Right lobe of liver (tissue), 6 donors: Measurements from ENCODE around the gene OR2B6. TPM values are rescaled to one million over a fixed set of nuclear protein-coding genes. Genes with fewer than 3 reads are reported as not detected.

Experiments
- ATAC-seq, 4 donors: fragments of 200-7000 bp; cut with Tn5 transposase; one replicate each; pipeline ENCODE4 v1.9.1; 2020; ENCODE audit warnings: mild to moderate bottlenecking in 4 of 4, moderate library complexity in 4 of 4
- DNase-seq, 3 donors: peaks; one replicate each; pipeline ENCODE4 v3.0.0-alpha.2; 2020
- H3K27ac ChIP-seq, 3 donors: fragments of 200-600 bp; one replicate each; pipeline ENCODE4 v1.8.0; 2022
- H3K27me3 ChIP-seq, 2 donors: fragments of 200-600 bp; one replicate each; pipeline ENCODE4 v1.8.0; 2022
- H3K36me3 ChIP-seq, 4 donors: fragments of 200-600 bp; sonication (generic) in 1 of 4; one replicate each; pipeline versions ENCODE4 v1.5.1 to v1.8.0; 2017 to 2022; ENCODE audit warnings: control low read depth in 1 of 4
- H3K4me1 ChIP-seq, 4 donors: fragments of 200-600 bp; sonication (generic) in 1 of 4; one replicate each; pipeline versions ENCODE4 v1.5.1 to v1.8.0; 2017 to 2022; ENCODE audit warnings: control low read depth in 1 of 4
- H3K4me3 ChIP-seq, 3 donors: fragments of 200-600 bp; one replicate each; pipeline ENCODE4 v1.8.0; 2022
- H3K9me3 ChIP-seq, 4 donors: fragments of 200-600 bp; sonication (generic) in 1 of 4; one replicate each; pipeline versions ENCODE4 v1.5.1 to v1.8.0; 2017 to 2022; ENCODE audit warnings: control low read depth in 1 of 4
- POLR2A ChIP-seq: fragments of 450-650 bp; IDR thresholded peaks from one replicate; pipeline ENCODE4 v1.6.1; 2017; ENCODE audit warnings: antibody characterized with exemption, mild to moderate bottlenecking
- WGBS: methylation state at CpG from one replicate; pipeline ENCODE4 v1.1.6; 2018; ENCODE audit warnings: low coverage, low lambda C conversion rate; ENCODE audit not compliant: insufficient coverage; ENCODE audit errors: missing lambda C conversion rate; 5-methylcytosine and 5-hydroxymethylcytosine counted together
- intact Hi-C, 2 donors: fragments of 100-400 bp; cut with DNase I; formaldehyde crosslinking; loops; one replicate each; pipeline versions ENCODE4 v1.11.2 to v1.14.1; 2022
- total RNA-seq, 6 experiments: library from RNA; depleted of rRNA in 2 of 6; stranded (reverse); fragments of >200 nt in 2 of 6; fragmentation: NEBNext Ultra II Directional in 3 of 6; extraction: Animal tissue kit (Norgen Biotek cat#: 25700) in 3 of 6; gene quantifications; one replicate each; pipeline versions ENCODE4 v1.1.0 to v1.2.4, GENCODE V29; 2016 to 2023
- TF ChIP-seq, protein P1 (sequence below), 4 donors: fragments of 200-600 bp in 3 of 4; fragments of 450-650 bp in 1 of 4; IDR thresholded peaks; one replicate each; pipeline versions ENCODE4 v1.5.1 to v1.8.0; 2016 to 2022; ENCODE audit warnings: antibody characterized with exemption in 4 of 4, mild to moderate bottlenecking in 2 of 4
- donor health status: DM: no; HTN: yes; CAD: no.
- donor health status: DM: no; HTN: no; CAD: no.
- donor health status: DM: no; HTN: no; CAD: no.
- donor health status: DM: no; HTN: yes; CAD: no.
- donor health status: DM: no; HTN: yes; CAD: no.

OR2B6 gene
- total RNA-seq, 6 experiments from 2014 or later, result not detected

DNA sequence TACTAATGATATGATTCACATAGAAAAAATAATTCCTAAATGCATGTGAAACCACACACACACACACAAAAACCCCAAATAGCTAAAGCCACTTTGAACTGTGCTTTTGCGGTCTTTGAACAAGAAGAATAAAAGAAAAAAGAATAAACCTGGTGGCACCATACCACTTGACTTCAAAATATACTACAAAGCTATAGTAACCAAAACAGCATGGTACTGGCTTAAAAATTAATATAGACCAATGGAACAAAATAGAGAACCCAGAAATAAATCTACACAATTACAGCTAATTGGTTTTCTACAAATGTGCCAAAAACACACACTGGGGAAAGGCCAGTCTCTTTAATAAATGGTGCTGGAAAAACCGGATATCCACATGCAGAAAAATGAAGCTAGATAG, 13.4 kb downstream of the OR2B6 start:
- Histone ChIP-seq H3K9me3 (peaks cover 0 to 4% (median 0%) of the 10 kb centered on the region in 4 donors), H3K27me3 (no peaks in the 10 kb centered on the region), H3K27ac (no peak overlapping the region), H3K4me3 (no peak overlapping the region), H3K36me3 (no peaks in the 10 kb centered on the region), H3K4me1 (no peaks in the 10 kb centered on the region)
- 90% methylated on average over 2 of the region's 2 CpGs for WGBS
- no peak for ATAC-seq
- TF ChIP-seq, protein P1, sequence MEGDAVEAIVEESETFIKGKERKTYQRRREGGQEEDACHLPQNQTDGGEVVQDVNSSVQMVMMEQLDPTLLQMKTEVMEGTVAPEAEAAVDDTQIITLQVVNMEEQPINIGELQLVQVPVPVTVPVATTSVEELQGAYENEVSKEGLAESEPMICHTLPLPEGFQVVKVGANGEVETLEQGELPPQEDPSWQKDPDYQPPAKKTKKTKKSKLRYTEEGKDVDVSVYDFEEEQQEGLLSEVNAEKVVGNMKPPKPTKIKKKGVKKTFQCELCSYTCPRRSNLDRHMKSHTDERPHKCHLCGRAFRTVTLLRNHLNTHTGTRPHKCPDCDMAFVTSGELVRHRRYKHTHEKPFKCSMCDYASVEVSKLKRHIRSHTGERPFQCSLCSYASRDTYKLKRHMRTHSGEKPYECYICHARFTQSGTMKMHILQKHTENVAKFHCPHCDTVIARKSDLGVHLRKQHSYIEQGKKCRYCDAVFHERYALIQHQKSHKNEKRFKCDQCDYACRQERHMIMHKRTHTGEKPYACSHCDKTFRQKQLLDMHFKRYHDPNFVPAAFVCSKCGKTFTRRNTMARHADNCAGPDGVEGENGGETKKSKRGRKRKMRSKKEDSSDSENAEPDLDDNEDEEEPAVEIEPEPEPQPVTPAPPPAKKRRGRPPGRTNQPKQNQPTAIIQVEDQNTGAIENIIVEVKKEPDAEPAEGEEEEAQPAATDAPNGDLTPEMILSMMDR (IDR thresholded peaks at IDR 0.05), result no peak
- TF ChIP-seq POLR2A, result no peak
- intact Hi-C loops, result no loop called here
- DNase-seq, result no peak

DNA sequence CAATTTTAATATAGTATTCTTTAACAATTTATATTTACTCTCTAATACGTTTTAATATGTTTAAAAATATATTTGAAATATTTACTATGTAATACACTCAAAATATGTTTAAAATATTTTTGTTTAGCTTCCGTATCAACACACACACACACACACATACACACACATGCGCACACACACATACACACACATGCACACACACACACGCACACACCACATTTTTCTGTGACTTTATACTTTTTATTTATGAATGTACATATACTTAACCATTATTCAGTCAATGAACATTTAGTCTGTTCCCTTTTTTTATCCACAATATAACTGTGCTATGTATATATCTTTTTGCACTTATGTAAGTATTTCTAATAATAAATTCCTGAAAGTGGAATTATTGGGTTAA, 15.7 kb downstream of the OR2B6 start:
- WGBS, result 59% methylated on average over 4 of the region's 4 CpGs
- no peak overlapping the region for H3K27ac ChIP-seq
- H3K9me3 ChIP-seq, result peaks cover 0 to 4% (median 0%) of the 10 kb centered on the region in 4 donors
- no peak for ATAC-seq
- DNase-seq, result no peak
- TF ChIP-seq, protein P1 (IDR thresholded peaks at IDR 0.05), result no peak
- no peak for TF ChIP-seq POLR2A
- intact Hi-C loops, result no loop called here
- no peaks in the 10 kb centered on the region for H3K27me3 ChIP-seq
- no peaks in the 10 kb centered on the region for H3K36me3 ChIP-seq
- no peaks in the 10 kb centered on the region for H3K4me1 ChIP-seq
- H3K4me3 ChIP-seq, result no peak overlapping the region

DNA sequence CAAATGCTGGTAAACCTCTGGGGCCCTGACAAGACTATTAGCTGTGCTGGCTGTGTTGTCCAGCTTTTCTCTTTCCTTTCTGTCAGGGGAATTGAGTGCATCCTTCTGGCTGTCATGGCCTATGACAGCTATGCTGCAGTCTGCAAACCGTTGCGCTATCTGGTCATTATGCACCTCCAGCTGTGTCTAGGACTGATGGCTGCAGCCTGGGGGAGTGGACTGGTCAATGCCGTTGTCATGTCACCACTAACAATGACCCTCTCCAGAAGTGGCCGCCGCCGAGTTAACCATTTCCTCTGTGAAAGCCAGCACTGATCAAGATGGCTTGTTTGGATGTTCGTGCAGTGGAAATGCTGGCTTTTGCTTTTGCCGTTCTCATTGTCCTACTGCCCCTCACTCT, 20.3 kb downstream of the OR2B6 start:
- H3K9me3 ChIP-seq, result no peaks in the 10 kb centered on the region
- no peaks in the 10 kb centered on the region for H3K36me3 ChIP-seq
- H3K4me1 ChIP-seq, result no peaks in the 10 kb centered on the region
- no peak overlapping the region for H3K27ac ChIP-seq
- TF ChIP-seq, protein P1 (IDR thresholded peaks at IDR 0.05), result no peak
- no peak for TF ChIP-seq POLR2A
- WGBS, result 45% methylated on average over 8 of the region's 8 CpGs
- H3K4me3 ChIP-seq, result no peak overlapping the region
- no peaks in the 10 kb centered on the region for H3K27me3 ChIP-seq
- no peak for DNase-seq
- no peak for ATAC-seq
- intact Hi-C loops, result no loop called here

DNA sequence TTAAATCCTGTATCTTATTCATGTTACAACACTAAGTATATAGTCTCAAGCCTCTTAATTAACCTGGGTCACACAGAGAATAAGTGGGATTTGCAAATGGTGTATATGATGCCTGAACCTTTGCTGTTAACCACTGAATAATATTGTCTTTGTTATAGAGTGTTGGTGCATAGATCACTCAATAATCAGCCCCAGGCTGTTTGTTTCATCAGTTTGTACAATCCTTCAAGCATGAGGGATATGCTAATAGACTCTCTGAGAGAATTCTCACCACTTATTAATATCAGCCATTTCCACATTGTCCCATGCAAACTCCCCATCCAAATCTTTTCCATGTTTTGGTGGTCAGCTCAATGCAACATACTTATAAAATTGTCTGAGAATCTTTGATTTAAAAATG, 21.7 kb downstream of the OR2B6 start:
- Histone ChIP-seq H3K4me1 (no peaks in the 10 kb centered on the region), H3K4me3 (no peak overlapping the region), H3K36me3 (no peaks in the 10 kb centered on the region), H3K27me3 (no peaks in the 10 kb centered on the region), H3K27ac (no peak overlapping the region), H3K9me3 (no peaks in the 10 kb centered on the region)
- TF ChIP-seq, protein P1 (IDR thresholded peaks at IDR 0.05), result no peak
- no peak for TF ChIP-seq POLR2A
- no peak for DNase-seq
- intact Hi-C loops, result no loop called here
- ATAC-seq, result no peak

DNA sequence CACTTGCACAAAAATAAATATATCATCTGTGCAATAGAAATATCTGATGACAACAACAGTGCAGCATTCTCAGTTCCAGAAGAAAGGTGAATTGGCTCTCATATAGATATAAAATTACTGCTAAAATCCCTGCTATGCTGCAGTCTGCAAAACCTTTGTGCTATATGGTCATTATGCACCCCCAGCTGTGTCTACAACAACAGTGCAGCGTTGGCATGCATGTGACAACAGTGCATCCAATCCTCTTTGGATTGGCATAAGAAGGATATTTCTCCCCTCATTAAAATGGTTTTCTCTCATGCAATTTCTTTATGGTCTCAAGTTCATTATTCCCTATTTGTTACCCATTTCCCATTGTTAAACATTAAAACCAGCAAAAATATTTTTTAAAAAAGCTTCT, 23.1 kb downstream of the OR2B6 start:
- no peaks in the 10 kb centered on the region for H3K4me1 ChIP-seq
- no peaks in the 10 kb centered on the region for H3K9me3 ChIP-seq
- no peak overlapping the region for H3K27ac ChIP-seq
- TF ChIP-seq, protein P1 (IDR thresholded peaks at IDR 0.05), result no peak
- no peak for TF ChIP-seq POLR2A
- no peaks in the 10 kb centered on the region for H3K27me3 ChIP-seq
- no peak overlapping the region for H3K4me3 ChIP-seq
- ATAC-seq, result no peak
- no peaks in the 10 kb centered on the region for H3K36me3 ChIP-seq
- WGBS, result 33% methylated on average over 1 of the region's 1 CpG
- DNase-seq, result no peak
- intact Hi-C loops, result no loop called here
